NB4 (cell line): ENCODE measurements around the gene SDK2.

Source experiments
- CTCF ChIP-seq: IDR thresholded peaks from one replicate; pipeline ENCODE4 v1.5.1; 2012; ENCODE audit warnings: low read depth, low read length
- MAX ChIP-seq: IDR thresholded peaks from 2 replicates; pipeline ENCODE4 v1.6.1; 2011; ENCODE audit warnings: low read depth, low read length
- MYC ChIP-seq: IDR thresholded peaks from 2 replicates; pipeline ENCODE4 v1.6.1; 2011; ENCODE audit warnings: low read depth, low read length
- POLR2A ChIP-seq: IDR thresholded peaks from 2 replicates; pipeline ENCODE4 v1.6.1; 2011; ENCODE audit warnings: mild to moderate bottlenecking; ENCODE audit not compliant: insufficient read length; ENCODE audit errors: extremely low read depth

DNA sequence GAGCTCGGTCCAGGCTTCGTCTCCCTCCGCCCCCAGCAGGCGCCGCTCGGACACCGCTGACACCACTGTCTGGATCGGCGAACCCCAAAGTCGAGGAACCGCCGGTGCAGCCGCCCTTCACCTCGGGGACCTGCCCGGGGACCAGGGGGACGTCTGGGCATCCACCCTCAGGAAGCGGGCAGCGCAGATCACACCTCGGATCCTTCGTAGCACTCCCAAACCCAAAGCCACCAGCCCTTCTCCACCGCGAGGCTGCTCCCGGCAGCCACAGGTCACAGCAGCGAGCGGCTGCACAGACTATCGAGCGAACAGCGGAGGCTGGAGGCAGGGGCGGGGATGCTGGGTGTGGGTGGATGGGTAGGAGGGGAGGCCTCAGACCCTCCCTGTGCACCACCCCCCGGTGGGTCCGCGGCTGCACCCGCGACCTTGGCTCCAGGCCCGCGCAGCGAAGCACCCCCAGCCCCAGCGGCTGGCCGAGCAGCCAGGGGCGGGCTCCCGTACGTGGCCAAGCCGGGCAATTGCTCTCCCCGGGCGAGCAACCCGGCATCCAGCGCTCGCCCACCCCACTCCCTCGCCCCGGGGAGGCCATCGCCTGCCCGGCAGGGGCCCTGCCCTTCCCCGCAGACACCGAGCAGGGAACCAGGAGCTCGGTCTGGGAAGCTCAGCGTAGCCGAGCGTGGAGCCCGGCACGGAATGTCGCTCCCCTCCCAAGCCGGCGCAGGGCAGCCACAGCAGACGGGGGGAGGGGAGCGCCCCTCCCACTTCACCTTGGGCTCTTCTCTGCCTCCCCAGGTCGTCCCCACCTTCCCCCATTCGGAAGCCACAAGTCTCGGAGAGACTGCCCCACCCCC is 1.0 kb downstream of the SDK2 start:
- TF ChIP-seq CTCF, result no peak
- TF ChIP-seq POLR2A, result no peak
- no peak for TF ChIP-seq MAX
- TF ChIP-seq MYC, result no peak
